SH-SY5Y (cell line): ENCODE measurements around the gene DGCR8.

Source experiments
- GATA2 ChIP-seq: IDR thresholded peaks from 2 replicates; pipeline ENCODE4 v1.6.1; 2011; ENCODE audit warnings: mild to moderate bottlenecking, low read depth, low read length
- GATA3 ChIP-seq: IDR thresholded peaks from 2 replicates; pipeline ENCODE4 v1.6.1; 2011; ENCODE audit warnings: low read depth, mild to moderate bottlenecking, low read length, moderate library complexity

DGCR8 gene

GRCh38 chr22:20089226-20089976 is 9.4 kb downstream of the DGCR8 start:
- no peak for TF ChIP-seq GATA2
- no peak for TF ChIP-seq GATA3

DNA sequence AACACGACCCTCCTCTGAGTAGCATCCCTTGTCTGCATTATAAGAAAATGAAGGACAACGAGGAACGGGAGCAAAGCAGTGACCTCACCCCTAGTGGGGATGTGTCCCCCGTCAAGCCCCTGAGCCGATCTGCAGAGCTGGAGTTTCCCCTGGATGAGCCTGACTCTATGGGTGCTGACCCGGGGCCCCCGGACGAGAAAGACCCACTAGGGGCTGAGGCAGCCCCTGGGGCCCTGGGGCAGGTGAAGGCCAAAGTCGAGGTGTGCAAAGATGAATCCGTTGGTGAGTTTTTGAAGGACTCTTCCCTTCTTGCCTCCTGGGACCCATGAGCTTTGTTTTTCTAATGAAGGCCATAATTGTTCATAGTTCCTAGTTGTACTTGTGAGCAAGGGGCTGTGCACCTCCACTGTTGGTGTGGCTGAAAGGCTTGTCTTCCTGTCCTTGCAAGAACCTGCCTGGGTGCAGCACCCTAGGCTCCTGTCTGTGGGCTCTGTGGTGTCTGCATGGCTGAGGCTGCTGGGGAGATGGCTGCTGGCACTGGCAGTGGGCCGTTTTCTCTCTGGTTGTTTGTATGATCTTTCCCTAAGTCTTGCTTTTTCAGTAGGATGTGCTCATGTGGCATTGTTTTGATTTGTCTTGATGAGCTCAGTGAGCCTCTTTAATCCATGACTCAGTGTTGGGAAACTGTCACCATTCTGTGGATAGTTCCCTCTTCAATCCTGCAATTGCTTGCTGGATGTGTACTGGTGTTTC is 10.1 kb downstream of the DGCR8 start:
- no peak for TF ChIP-seq GATA2
- no peak for TF ChIP-seq GATA3

DNA sequence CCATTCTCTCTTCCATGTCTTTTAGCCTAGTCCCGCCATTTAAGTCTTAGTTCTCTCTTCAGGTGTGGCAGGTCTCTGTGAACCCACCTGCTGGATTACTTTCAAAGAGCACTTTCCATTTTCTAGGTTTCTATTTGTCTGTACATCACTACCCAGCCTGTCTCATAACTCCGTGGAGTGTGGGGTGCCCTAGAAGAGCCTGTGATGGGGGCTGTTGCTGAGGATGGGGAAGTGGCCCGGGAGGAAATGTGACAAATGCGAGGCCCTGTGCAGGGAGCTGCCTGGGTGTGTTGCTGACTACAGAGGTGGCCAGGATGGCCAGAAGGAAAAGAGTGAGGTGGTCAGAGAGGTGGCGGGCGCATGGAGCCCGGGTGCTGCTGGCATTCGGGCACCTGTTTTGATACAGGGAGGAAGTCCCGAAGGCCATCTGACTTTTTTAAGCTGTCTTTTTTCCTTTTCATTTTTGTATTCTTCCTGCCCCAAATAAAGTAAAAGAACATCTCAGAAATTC is 10.7 kb downstream of the DGCR8 start:
- TF ChIP-seq GATA3, result no peak
- no peak for TF ChIP-seq GATA2

- no peak for TF ChIP-seq GATA2
- no peak for TF ChIP-seq GATA3
Measured at GRCh38 chr22:20091690-20092476, 11.8 kb downstream of the DGCR8 start.

GRCh38 chr22:20092477-20092854 is 12.4 kb downstream of the DGCR8 start:
- TF ChIP-seq GATA2, result no peak
- no peak for TF ChIP-seq GATA3

- no peak for TF ChIP-seq GATA2
- TF ChIP-seq GATA3, result no peak
Measured at GRCh38 chr22:20093418-20094196, 13.6 kb downstream of the DGCR8 start.

GRCh38 chr22:20094197-20094807 is 14.3 kb downstream of the DGCR8 start:
- no peak for TF ChIP-seq GATA2
- TF ChIP-seq GATA3, result no peak

- TF ChIP-seq GATA2 (no peak), GATA3 (no peak)
Measured at GRCh38 chr22:20095521-20095920, 15.5 kb downstream of the DGCR8 start.

DNA sequence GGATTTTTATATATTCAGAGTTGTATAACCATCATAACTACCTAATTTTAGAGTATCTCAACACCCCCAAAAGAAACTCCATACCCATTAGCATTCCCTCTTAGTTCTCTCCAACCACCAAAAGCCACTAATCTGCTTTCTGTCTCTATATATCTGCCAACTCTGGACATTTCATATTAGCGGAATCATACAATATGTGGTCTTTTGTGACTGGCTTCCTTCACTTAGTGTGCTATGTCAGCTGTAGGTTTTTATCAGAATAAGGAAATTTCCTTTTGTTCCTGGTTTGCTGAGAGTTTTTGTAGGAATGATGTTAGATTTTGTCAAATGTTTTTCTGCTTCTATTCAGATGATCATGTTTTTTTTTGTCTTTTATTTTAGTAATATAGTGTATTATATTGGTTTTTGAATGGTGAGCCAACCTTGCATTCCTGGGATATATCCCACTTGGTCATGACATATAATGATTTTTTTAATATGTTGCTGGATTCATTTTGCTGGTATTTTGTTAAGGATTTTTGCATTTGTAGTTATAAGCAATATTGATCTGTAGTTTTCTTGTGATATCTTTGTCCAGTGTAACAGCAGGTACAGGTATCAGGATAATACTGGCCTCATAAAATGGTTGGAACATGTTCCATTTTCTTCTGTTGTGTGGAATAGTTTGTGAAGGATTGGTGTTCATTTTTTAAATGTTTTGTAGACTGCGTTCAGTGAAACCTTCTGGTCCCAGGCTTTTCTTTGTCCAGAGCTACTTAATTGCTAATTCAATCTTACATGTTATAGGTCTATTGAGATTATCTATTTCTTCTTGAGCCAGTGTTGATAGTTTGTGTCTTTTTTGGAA is 16.8 kb downstream of the DGCR8 start:
- TF ChIP-seq GATA3 (no peak), GATA2 (no peak)

DNA sequence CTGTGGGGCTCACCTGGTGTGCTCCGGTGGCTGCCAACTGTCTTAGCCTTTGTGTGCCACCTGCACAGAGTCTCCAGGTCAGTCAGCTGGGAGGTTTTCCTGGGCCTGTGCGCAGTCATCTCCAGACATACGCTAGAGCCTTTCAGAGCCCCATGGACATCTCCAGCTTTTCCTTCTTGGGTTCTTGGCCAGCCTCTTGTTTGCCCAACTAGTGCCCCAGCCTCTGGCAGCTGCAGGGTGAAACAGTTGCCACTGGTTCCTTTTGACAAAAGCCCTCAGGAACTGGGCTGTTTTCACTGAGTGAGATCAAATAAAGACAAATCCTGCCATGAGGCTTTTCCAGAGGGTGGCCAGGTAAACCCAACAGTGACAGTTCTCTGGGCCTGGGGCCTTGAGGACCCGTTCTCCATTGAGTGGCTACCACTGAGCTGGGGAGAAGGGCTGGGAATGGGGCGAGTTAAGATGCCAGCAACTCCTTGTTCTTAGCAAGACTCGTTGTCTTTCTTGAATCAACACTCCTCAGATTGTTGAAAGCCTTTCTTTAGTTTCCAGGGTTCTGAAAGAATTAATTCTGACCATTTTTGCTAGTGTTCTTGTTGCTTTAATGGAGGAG is 19.2 kb downstream of the DGCR8 start:
- TF ChIP-seq GATA2, result no peak
- no peak for TF ChIP-seq GATA3

DNA sequence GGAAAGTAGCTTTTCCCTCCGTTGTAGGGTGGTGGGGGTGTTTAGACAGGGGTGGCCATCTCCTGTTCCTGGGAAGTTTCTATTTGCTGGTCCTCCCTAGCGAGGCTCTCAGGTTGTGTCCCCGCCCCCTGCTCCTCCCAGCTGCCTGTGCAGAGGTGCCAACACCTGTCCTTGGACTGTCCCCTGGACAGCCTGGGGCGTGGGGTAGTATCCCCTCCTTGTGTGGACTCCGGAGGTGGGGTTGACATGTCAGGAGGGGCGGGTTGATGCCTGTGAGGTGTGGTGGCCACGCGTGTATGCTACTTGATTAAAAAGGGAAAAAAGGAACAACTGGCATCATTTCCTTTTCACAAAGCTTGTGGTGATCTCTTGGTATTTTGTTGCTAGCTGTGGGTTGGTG is 21.6 kb downstream of the DGCR8 start:
- no peak for TF ChIP-seq GATA2

DNA sequence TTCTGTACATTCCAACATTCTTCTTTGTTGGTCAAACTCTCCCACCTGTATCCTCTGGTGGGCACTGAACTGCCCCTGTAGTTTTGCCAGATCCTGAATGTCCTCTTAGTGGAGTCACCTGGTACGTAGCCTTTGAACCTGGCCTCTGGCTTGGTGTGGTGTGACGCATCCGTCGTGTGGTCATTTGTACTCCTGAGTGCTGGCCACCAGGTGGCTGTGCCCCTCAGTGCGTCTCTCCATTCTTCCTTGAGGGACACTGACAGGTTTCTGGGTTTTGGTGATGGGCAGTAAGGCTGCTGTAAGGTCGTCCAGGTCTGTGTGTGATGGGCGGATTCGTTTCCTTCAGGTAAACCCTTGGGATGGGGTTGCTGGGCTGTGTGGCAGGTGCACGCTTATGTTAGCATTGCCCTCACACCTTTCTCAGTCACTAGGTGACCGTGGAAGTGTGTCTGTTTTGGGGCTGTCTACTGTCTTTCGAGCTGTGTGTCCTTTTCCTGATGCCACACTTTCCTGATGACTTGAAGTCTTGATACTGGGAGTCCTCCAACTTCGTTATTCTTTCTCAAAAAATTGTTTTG is 22.3 kb downstream of the DGCR8 start:
- no peak for TF ChIP-seq GATA3
- TF ChIP-seq GATA2, result no peak
